ENCODE data around the gene CDC42BPB.

DNA sequence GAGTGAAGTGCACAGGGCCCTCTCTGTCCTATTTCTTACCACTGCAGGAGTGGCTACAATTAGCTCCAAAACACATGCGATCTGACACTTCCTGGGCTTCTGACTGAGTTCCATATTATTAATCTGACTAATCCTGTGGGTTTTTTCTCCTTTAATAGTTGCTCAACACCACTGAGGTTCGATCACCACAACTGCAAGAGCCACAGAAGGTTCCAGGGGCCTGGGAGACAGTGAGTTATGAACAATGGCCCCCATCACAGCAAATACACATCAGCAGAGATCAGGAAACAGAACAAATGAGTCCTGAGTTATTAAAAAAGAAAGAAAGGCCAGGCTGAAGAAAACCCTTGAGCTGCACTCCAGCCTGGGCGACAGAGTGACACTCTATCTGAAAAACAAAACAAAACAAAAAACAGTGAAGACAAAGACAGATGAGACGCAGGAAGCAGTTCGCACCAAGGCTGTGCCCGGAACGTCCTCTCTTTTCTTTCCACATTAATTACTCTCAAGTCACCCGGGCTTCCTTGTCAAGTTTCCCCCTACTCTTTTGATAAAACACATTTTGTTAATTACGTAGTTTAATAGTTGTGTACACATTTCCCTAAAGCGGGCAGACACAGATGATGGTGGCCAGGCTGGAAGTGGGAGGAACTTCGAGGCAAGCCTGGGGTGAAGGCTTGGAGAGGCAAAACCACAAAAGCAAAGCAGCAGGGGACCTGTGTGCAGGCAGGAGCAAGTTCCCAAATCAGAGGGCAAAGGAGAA is 42.7 kb downstream of the CDC42BPB start:
- TF ChIP-seq LEF1 (IDR thresholded peaks at IDR 0.05; ENCODE audit: borderline replicate concordance), result no peak
- no peak for TF ChIP-seq FOXK2 (IDR thresholded peaks at IDR 0.05)
- TF ChIP-seq FOXM1 (IDR thresholded peaks at IDR 0.05; ENCODE audit: borderline replicate concordance), result no peak
